Vagina (tissue), 2 donors: ENCODE measurements around the gene CPNE1. TPM values are rescaled to one million over a fixed set of nuclear protein-coding genes. Genes with fewer than 3 reads are reported as not detected.

Experiments
- DNase-seq, 2 donors: peaks; one replicate each; pipeline ENCODE4 v3.0.0-alpha.2; 2017; ENCODE audit errors: extremely low spot score in 2 of 2
- H3K27ac ChIP-seq: fragments of 200-600 bp; sonication (generic); one replicate; pipeline ENCODE4 v1.5.1; 2019
- H3K27me3 ChIP-seq: fragments of 200-600 bp; sonication (generic); one replicate; pipeline ENCODE4 v1.5.1; 2019
- H3K36me3 ChIP-seq, 2 donors: fragments of 200-600 bp; sonication (generic); one replicate each; pipeline ENCODE4 v1.5.1; 2017 to 2019
- H3K4me1 ChIP-seq: fragments of 200-600 bp; sonication (generic); one replicate; pipeline ENCODE4 v1.5.1; 2019
- H3K4me3 ChIP-seq, 2 donors: fragments of 200-600 bp; sonication (generic); 1 replicate in 1 of 2; 2 replicates in 1 of 2; pipeline ENCODE4 v1.5.1; 2016 to 2019
- H3K9me3 ChIP-seq: fragments of 200-600 bp; sonication (generic); one replicate; pipeline ENCODE4 v1.5.1; 2019
- POLR2A ChIP-seq, 2 donors: fragments of 450-650 bp; IDR thresholded peaks; one replicate each; pipeline ENCODE4 v1.6.1; 2017; ENCODE audit warnings: antibody characterized with exemption in 2 of 2, mild to moderate bottlenecking in 2 of 2, moderate library complexity in 2 of 2
- POLR2AphosphoS5 ChIP-seq, 2 donors: sonication (generic); formaldehyde crosslinking; IDR thresholded peaks; one replicate each; pipeline ENCODE4 v1.9.0; 2017; ENCODE audit warnings: antibody characterized with exemption in 2 of 2, mild to moderate bottlenecking in 2 of 2, low read depth in 1 of 2; ENCODE audit not compliant: insufficient read depth in 1 of 2
- intact Hi-C: fragments of 100-400 bp; cut with DNase I; formaldehyde crosslinking; loops from one replicate; pipeline ENCODE4 v1.15.1; 2023
- total RNA-seq: library from RNA; depleted of rRNA; stranded (reverse); fragments of >200 nt; gene quantifications from one replicate; pipeline ENCODE4 v1.2.3, GENCODE V29; 2016
- TF ChIP-seq, protein P1 (sequence below), 3 experiments: fragments of 450-650 bp in 2 of 3; fragments of 200-600 bp in 1 of 3; sonication (generic) in 1 of 3; IDR thresholded peaks; one replicate each; pipeline ENCODE4 v1.5.1; 2017 to 2019; ENCODE audit warnings: antibody characterized with exemption in 3 of 3, mild to moderate bottlenecking in 2 of 3, moderate library complexity in 2 of 3

Gene CPNE1
- total RNA-seq, 1 donor from 2014 or later = 149 TPM

- H3K4me1 ChIP-seq = peaks cover 31% of the 10 kb centered on the region
- no peaks in the 10 kb centered on the region for H3K9me3 ChIP-seq
- no peak for DNase-seq
- H3K27me3 ChIP-seq = no peaks in the 10 kb centered on the region
- H3K36me3 ChIP-seq = peaks cover 0 to 24% of the 10 kb centered on the region in 2 donors
- no peak overlapping the region for H3K4me3 ChIP-seq
- intact Hi-C loops = loop anchor here (5.0 kb wide), 1 partner anchor 49 kb away; the partner anchor contains the start of gene SPAG4
- TF ChIP-seq, protein P1, sequence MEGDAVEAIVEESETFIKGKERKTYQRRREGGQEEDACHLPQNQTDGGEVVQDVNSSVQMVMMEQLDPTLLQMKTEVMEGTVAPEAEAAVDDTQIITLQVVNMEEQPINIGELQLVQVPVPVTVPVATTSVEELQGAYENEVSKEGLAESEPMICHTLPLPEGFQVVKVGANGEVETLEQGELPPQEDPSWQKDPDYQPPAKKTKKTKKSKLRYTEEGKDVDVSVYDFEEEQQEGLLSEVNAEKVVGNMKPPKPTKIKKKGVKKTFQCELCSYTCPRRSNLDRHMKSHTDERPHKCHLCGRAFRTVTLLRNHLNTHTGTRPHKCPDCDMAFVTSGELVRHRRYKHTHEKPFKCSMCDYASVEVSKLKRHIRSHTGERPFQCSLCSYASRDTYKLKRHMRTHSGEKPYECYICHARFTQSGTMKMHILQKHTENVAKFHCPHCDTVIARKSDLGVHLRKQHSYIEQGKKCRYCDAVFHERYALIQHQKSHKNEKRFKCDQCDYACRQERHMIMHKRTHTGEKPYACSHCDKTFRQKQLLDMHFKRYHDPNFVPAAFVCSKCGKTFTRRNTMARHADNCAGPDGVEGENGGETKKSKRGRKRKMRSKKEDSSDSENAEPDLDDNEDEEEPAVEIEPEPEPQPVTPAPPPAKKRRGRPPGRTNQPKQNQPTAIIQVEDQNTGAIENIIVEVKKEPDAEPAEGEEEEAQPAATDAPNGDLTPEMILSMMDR (IDR thresholded peaks at IDR 0.05) = no peak
- no peak for TF ChIP-seq POLR2A (IDR thresholded peaks at IDR 0.05)
- TF ChIP-seq POLR2AphosphoS5 (IDR thresholded peaks at IDR 0.05; ENCODE audit: insufficient read depth in 1 of 2, low read depth in 1 of 2) = no peak
- no peak overlapping the region for H3K27ac ChIP-seq
Measured at GRCh38 chr20:35665949-35666288, 1.2 kb upstream of the CPNE1 start.

GRCh38 chr20:35663516-35664465 lies 909 bp downstream of the CPNE1 start:
- TF ChIP-seq POLR2A (IDR thresholded peaks at IDR 0.05) (no peak), POLR2AphosphoS5 (IDR thresholded peaks at IDR 0.05; ENCODE audit: insufficient read depth in 1 of 2, low read depth in 1 of 2) (no peak)
- TF ChIP-seq, protein P1 (IDR thresholded peaks at IDR 0.05) = no peak
- Histone ChIP-seq H3K4me3 (peak overlapping the region; percentile 89 to 96), H3K9me3 (no peaks in the 10 kb centered on the region), H3K4me1 (peaks cover 52% of the 10 kb centered on the region), H3K27me3 (no peaks in the 10 kb centered on the region), H3K27ac (peak overlapping the region; percentile 100), H3K36me3 (peaks cover 0 to 7% of the 10 kb centered on the region in 2 donors)
- intact Hi-C loops = no loop called here
- DNase-seq = no peak

DNA sequence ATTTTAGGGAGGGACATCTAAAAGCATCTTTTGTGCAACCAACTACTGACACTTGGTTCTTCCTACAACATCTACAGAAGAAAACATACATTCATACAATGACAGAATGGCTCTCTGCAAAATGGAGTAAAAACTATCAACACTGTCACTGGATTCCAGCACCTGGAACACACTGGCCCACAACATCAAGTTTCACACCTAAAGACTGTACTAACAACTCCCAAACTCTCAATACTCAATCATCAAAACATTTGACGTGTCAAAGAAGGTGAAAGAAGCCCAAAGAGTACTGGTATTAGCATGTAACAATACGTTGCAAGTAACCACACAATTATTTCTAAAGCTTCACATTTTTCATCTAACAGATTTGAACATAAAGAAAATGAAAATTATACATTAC lies 2.1 kb downstream of the CPNE1 start:
- Histone ChIP-seq H3K27me3 (no peaks in the 10 kb centered on the region), H3K36me3 (no peaks in the 10 kb centered on the region), H3K9me3 (no peaks in the 10 kb centered on the region), H3K4me1 (peaks cover 62% of the 10 kb centered on the region), H3K27ac (peak overlapping the region; percentile 100), H3K4me3 (peak overlapping the region; percentile 89 to 96)
- no peak for DNase-seq
- intact Hi-C loops = loop anchor here (1.0 kb wide), 1 partner anchor 61 kb away; no protein-coding TSS in a partner anchor
- TF ChIP-seq, protein P1 (IDR thresholded peaks at IDR 0.05) = no peak
- no peak for TF ChIP-seq POLR2A (IDR thresholded peaks at IDR 0.05)

DNA sequence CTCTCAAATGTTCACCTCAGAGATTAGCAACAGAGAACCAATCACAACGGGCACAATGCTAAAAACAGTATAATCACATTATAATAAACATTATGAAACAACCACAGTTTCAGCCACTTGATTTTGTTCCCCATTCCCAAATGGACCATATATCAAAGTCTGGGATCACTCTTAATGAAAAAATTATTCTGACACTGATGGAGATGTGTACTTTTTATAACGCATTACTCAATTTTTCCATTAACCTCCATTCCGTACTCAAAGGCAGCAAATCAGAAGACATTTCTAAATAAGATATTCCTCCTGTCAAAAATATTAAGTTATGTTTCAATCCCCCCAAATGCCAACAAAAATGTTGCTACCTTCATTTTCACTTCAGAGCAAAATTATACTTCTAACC lies 2.8 kb downstream of the CPNE1 start:
- no peaks in the 10 kb centered on the region for H3K9me3 ChIP-seq
- H3K4me3 ChIP-seq = peak overlapping the region; percentile 7 to 96
- H3K27ac ChIP-seq = peak overlapping the region; percentile 100
- TF ChIP-seq POLR2AphosphoS5 (IDR thresholded peaks at IDR 0.05; ENCODE audit: insufficient read depth in 1 of 2, low read depth in 1 of 2) (no peak), POLR2A (IDR thresholded peaks at IDR 0.05) (no peak)
- TF ChIP-seq, protein P1 (IDR thresholded peaks at IDR 0.05) = no peak
- H3K4me1 ChIP-seq = peaks cover 69% of the 10 kb centered on the region
- H3K27me3 ChIP-seq = no peaks in the 10 kb centered on the region
- intact Hi-C loops = loop anchor here (1.0 kb wide), 1 partner anchor 61 kb away; no protein-coding TSS in a partner anchor
- DNase-seq = no peak
- no peaks in the 10 kb centered on the region for H3K36me3 ChIP-seq

GRCh38 chr20:35661053-35661452 lies 3.6 kb downstream of the CPNE1 start:
- Histone ChIP-seq H3K4me1 (peaks cover 74% of the 10 kb centered on the region), H3K27ac (peak overlapping the region; percentile 37), H3K4me3 (peak overlapping the region; percentile 7 to 12), H3K27me3 (no peaks in the 10 kb centered on the region), H3K9me3 (no peaks in the 10 kb centered on the region), H3K36me3 (no peaks in the 10 kb centered on the region)
- TF ChIP-seq, protein P1 (IDR thresholded peaks at IDR 0.05) = no peak
- no peak for TF ChIP-seq POLR2AphosphoS5 (IDR thresholded peaks at IDR 0.05; ENCODE audit: insufficient read depth in 1 of 2, low read depth in 1 of 2)
- intact Hi-C loops = no loop called here
- no peak for DNase-seq
